Subcutaneous adipose tissue (tissue), 4 donors: ENCODE measurements around the gene AKAP6. TPM values are rescaled to one million over a fixed set of nuclear protein-coding genes. Genes with fewer than 3 reads are reported as not detected.

ENCODE experiments used
- total RNA-seq, 4 donors: library from RNA; depleted of rRNA; stranded (reverse); fragments of >200 nt; gene quantifications; one replicate each; pipeline ENCODE4 v1.1.0, GENCODE V29; 2016
- TF ChIP-seq, protein P1 (sequence below): fragments of 450-650 bp; IDR thresholded peaks from one replicate; pipeline ENCODE4 v1.5.1; 2016; ENCODE audit warnings: low read depth, mild to moderate bottlenecking, control low read depth, antibody characterized with exemption, moderate library complexity

AKAP6 gene
- total RNA-seq, 4 donors from 2014 or later: 0.65 to 6.5 (median 1.2) TPM

DNA sequence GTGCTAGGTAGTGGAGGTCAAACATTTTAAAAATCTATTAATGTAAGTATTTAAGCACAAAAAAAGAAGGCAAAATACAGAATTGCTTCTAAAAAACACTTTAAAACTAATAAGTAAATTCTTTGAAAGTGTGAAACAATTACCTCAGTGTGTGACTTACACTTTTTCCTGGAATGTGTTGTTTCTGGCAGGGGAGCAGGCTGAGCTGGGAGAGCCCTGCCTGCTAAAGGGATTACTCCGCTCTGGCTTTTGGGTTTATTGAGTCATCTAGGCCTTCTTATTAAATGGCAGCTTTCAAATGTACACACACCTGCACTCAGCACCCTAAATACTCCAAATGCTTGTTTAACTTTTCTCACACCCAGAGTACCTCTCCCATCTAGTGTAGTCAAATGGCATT, 279.8 kb downstream of the AKAP6 start:
- TF ChIP-seq, protein P1, sequence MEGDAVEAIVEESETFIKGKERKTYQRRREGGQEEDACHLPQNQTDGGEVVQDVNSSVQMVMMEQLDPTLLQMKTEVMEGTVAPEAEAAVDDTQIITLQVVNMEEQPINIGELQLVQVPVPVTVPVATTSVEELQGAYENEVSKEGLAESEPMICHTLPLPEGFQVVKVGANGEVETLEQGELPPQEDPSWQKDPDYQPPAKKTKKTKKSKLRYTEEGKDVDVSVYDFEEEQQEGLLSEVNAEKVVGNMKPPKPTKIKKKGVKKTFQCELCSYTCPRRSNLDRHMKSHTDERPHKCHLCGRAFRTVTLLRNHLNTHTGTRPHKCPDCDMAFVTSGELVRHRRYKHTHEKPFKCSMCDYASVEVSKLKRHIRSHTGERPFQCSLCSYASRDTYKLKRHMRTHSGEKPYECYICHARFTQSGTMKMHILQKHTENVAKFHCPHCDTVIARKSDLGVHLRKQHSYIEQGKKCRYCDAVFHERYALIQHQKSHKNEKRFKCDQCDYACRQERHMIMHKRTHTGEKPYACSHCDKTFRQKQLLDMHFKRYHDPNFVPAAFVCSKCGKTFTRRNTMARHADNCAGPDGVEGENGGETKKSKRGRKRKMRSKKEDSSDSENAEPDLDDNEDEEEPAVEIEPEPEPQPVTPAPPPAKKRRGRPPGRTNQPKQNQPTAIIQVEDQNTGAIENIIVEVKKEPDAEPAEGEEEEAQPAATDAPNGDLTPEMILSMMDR: no peak

DNA sequence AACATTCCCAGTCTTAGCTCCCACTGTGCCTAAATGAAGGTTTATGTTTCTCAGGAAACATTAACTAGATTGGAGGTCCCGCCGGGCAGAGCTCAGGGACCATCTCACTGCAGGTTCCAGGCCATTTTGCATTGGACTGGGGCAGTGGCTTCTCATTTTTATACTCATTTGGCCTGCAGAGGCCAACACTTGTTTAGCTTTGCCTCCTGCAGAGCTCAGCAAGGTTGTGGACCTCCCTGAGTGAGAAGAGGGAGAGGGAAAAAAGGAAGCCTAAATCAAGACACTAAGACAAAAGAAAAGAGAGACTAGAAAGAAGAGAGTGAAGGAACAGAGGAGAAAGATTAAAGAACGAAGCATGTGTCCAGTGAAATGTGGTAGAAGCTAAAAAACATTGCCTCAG, 280.3 kb downstream of the AKAP6 start:
- TF ChIP-seq, protein P1: no peak

DNA sequence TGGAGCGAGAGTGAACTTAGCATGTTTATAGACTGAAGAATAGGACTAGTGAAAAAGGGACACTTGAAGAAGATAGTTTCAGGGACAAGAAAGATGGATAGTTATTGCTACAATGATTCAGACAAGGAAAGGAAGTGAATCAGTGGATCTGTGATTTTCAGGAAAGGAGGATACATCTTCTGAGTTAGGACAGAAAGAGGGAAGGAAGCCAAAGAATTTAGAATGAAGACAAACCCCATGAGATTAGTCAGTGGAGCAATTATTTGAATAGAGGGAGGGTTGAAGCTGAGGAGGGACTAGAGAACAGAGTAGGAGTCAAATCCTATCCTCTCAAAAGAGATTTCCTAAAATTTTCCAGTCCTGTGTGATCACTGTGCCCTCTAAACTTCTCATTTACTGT, 282.7 kb downstream of the AKAP6 start:
- TF ChIP-seq, protein P1: no peak

DNA sequence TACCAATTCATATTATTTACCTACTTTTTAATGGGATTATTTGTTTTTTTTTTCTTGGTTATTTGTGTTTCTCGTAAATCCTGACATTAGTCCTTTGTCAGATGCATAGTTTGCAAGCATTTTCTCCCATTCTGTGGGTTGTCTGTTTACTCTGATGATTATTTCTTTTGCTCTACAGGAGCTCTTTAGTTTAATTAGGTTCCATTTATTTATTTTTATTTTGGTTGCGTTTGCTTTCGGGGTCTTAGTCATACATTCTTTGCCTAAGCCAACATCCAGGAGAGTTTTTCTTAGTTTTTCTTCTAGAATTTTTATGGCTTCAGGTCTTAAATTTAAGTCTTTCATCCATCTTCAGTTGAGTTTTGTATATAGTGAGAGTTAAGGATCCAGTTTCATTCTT, 289.9 kb downstream of the AKAP6 start:
- TF ChIP-seq, protein P1: no peak

DNA sequence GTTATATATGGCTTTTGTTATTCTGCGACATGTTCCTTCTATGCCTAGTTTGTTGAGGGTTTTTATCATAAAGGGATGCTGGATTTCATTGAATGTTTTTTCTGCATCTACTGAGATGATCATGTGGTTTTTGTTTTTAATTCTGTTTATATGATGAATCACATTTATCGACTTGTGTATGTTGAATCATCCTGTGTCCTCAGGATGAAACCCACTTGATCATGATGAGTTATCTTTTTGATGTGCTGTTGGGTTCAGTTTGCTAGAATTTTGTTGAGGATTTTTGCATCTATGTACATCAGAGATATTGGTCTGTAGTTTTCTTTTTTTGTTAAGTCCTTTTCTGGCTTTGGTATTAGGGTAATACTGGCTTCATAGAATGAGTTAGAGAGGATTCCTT, 291.2 kb downstream of the AKAP6 start:
- TF ChIP-seq, protein P1: no peak

DNA sequence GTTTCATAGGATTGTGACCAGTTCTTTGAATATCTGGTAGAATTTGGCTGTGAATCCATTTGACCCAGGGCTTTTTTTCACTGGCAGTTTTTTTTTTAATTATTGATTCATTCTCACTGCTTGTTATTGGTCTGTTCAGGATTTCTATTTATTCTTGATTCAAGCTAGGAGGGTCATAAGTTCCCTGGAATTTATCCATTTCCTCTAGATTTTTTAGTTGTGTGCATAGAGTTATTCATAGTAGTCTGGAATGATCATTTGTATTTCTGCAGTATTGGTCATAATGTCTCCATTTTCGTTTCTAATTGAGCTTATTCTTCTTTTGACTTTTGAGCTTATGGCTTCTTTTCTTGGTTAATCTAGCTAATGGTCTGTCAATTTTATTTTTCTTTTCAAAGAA, 291.6 kb downstream of the AKAP6 start:
- TF ChIP-seq, protein P1: no peak

DNA sequence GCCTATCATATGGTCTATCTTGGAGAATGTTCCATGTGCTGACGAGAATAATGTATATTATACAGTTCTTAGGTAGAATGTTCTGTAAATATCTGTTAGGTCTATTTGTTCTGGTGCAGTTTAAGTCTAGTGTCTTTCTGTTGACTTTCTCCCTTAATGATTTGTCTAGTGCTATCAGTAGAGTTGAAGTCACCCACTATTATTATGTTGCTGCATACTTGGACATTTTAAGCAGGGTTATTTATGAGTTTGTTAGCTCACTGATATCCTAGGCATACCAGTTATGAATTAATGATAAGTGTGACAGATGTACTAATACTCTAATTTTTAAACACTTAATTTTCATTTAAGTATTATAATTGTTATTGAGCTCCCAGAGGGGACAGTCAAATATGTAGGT, 292.5 kb downstream of the AKAP6 start:
- TF ChIP-seq, protein P1: no peak
